CD4-positive, alpha-beta T cell (primary cell): ENCODE measurements around the gene RAB6B. TPM values are rescaled to one million over a fixed set of nuclear protein-coding genes. Genes with fewer than 3 reads are reported as not detected.
A peak's percentile ranks its signal among the peaks of the same experiment; 100 is the strongest.

Experiments
- ATAC-seq: fragments of 200-7000 bp; cut with Tn5 transposase; one replicate; pipeline ENCODE4 v1.10.0; 2022; ENCODE audit warnings: mild to moderate bottlenecking; ENCODE audit not compliant: poor library complexity
- CTCF ChIA-PET: fragments of 350-600 bp; sonication (Branson Sonifier 250); formaldehyde crosslinking; loops from one replicate; lab custom pipeline; 2021; ENCODE audit warnings: antibody characterized with exemption, inconsistent platforms; lab: Charles Lee
- POLR2A ChIA-PET: fragments of 350-600 bp; sonication (Branson Sonifier 250); formaldehyde crosslinking; loops from one replicate; lab custom pipeline; 2021; ENCODE audit warnings: antibody characterized with exemption, inconsistent platforms; lab: Charles Lee
- DNase-seq, 14 experiments: peaks; one replicate each; pipeline ENCODE4 v3.0.0-alpha.2; 2013 to 2020; ENCODE audit warnings: mixed read lengths in 2 of 14
- H3K27ac ChIP-seq, 2 donors: one replicate each; pipeline versions ENCODE4 v1.5.1 to v1.7.0; 2013; ENCODE audit warnings: low read length in 2 of 2, low read depth in 1 of 2, mild to moderate bottlenecking in 1 of 2
- H3K27me3 ChIP-seq, 2 experiments: 1 replicate in 1 of 2; 2 replicates in 1 of 2; pipeline versions ENCODE4 v1.6.1 to v1.7.0; 2013; ENCODE audit warnings: low read length in 2 of 2, control low read depth in 1 of 2, mild to moderate bottlenecking in 1 of 2, moderate library complexity in 1 of 2; ENCODE audit not compliant: insufficient read depth in 2 of 2, control insufficient read depth in 1 of 2
- H3K36me3 ChIP-seq: one replicate; pipeline ENCODE4 v1.6.1; 2013; ENCODE audit warnings: low read length, control low read depth; ENCODE audit not compliant: insufficient read depth
- H3K4me1 ChIP-seq: one replicate; pipeline ENCODE4 v1.6.1; 2013; ENCODE audit warnings: low read length, control low read depth; ENCODE audit not compliant: insufficient read depth
- H3K4me3 ChIP-seq: one replicate; pipeline ENCODE4 v1.5.1; 2013; ENCODE audit warnings: mild to moderate bottlenecking, low read length, moderate library complexity
- H3K9me3 ChIP-seq, 2 experiments: 1 replicate in 1 of 2; 2 replicates in 1 of 2; pipeline versions ENCODE4 v1.6.1 to v1.7.0; 2013; ENCODE audit warnings: low read length in 2 of 2, mild to moderate bottlenecking in 2 of 2, control low read depth in 1 of 2, moderate library complexity in 1 of 2; ENCODE audit not compliant: control insufficient read depth in 1 of 2, insufficient read depth in 1 of 2
- H3K27ac Mint-ChIP-seq: one replicate; pipeline ENCODE4 v1.8.0; 2020; ENCODE audit warnings: mixed read lengths
- H3K27me3 Mint-ChIP-seq: one replicate; pipeline ENCODE4 v1.8.0; 2021; ENCODE audit warnings: mixed read lengths
- H3K36me3 Mint-ChIP-seq: one replicate; pipeline ENCODE4 v1.8.0; 2021; ENCODE audit warnings: low read depth, mixed read lengths
- H3K4me1 Mint-ChIP-seq: one replicate; pipeline ENCODE4 v1.8.0; 2021; ENCODE audit warnings: low read depth, mixed read lengths
- H3K4me3 Mint-ChIP-seq: one replicate; pipeline ENCODE4 v1.8.0; 2020; ENCODE audit warnings: mild to moderate bottlenecking, mixed read lengths
- H3K9me3 Mint-ChIP-seq: one replicate; pipeline ENCODE4 v1.8.0; 2020; ENCODE audit warnings: mixed read lengths
- CTCF ChIP-seq: fragments of 200-600 bp; IDR thresholded peaks from one replicate; pipeline ENCODE4 v1.8.0; 2022; ENCODE audit warnings: antibody characterized with exemption, mild to moderate bottlenecking
- intact Hi-C, 2 experiments: fragments of 100-400 bp; cut with DNase I in 1 of 2; cut with micrococcal nuclease in 1 of 2; formaldehyde crosslinking; loops; one replicate each; pipeline versions ENCODE4 v1.15.1 to v1.9.0; 2023 to 2025; cut with DNase I, micrococcal nuclease
- polyA plus RNA-seq, 2 donors: library from polyadenylated mRNA; unstranded; fragments of 120-200 nt; gene quantifications; one replicate each; pipeline ENCODE4 v1.2.1, GENCODE V29; 2013
- total RNA-seq, 174 experiments: library from RNA in 2 of 174; stranded (reverse) in 2 of 174; gene quantifications; one replicate each; pipeline ENCODE4 v1.2.3 and lab custom pipeline; 2021 to 2026

Gene RAB6B
- total RNA-seq (not detected), total RNA-seq (lab: John Stamatoyannopoulos, UW) (0 to 0.92 (median 0.24) reads per million in 172 experiments)
- polyA plus RNA-seq (2013, experiment 1 of 2), result 1.3 TPM
- polyA plus RNA-seq (2013, experiment 2 of 2), result 2.0 TPM

GRCh38 chr3:133895208-133896001 lies at the start of gene RAB6B:
Gene RAB6B (minus strand): TSS chr3:133895882. CDS start chr3:133895466, 416 bp downstream.
- CTCF ChIA-PET, result no interaction called here
- POLR2A ChIA-PET, result no interaction called here
- H3K4me3 ChIP-seq, result peak within 1 kb of the TSS; percentile 28

GRCh38 chr3:133944641-133945380 lies 49.1 kb upstream of the RAB6B start:
- Histone ChIP-seq H3K4me1 (peaks cover 9% of the 10 kb centered on the region), H3K27me3 (no peaks in the 10 kb centered on the region), H3K9me3 (peaks cover 0 to 3% of the 10 kb centered on the region in 2 experiments), H3K36me3 (no peaks in the 10 kb centered on the region), H3K4me3 (no peak overlapping the region), H3K27ac (no peak overlapping the region)
- Mint-ChIP-seq H3K4me1 (peaks cover 8% of the 10 kb centered on the region), H3K36me3 (no peaks in the 10 kb centered on the region), H3K9me3 (no peaks in the 10 kb centered on the region), H3K4me3 (no peak overlapping the region), H3K27ac (no peak overlapping the region), H3K27me3 (no peaks in the 10 kb centered on the region)
- TF ChIP-seq CTCF, result no peak
- ATAC-seq, result no peak
- intact Hi-C loops, result no loop called here
- no peak for DNase-seq
- CTCF ChIA-PET, result no interaction called here
- POLR2A ChIA-PET, result interaction anchor here (0.6 kb wide), 1 partner anchor 61 kb away, joined by 3 read pairs; no protein-coding TSS in a partner anchor

More at GRCh38 chr3:133895208-133896001, at the start of gene RAB6B:
- Histone ChIP-seq H3K4me1 (peaks cover 7% of the 10 kb centered on the region), H3K27ac (no peak within 1 kb of the TSS), H3K9me3 (peaks cover 0 to 8% of the 10 kb centered on the region in 2 experiments), H3K36me3 (no peaks in the 10 kb centered on the region), H3K27me3 (peaks cover 23 to 41% of the 10 kb centered on the region in 2 experiments)
- intact Hi-C loops, result no loop called here
- Mint-ChIP-seq H3K4me3 (peak within 1 kb of the TSS; percentile 46), H3K27me3 (peaks cover 66% of the 10 kb centered on the region), H3K36me3 (no peaks in the 10 kb centered on the region), H3K9me3 (no peaks in the 10 kb centered on the region), H3K4me1 (no peaks in the 10 kb centered on the region), H3K27ac (no peak within 1 kb of the TSS)
- ATAC-seq, result no peak
- no peak for TF ChIP-seq CTCF
- DNase-seq, result peak in 2 of 14 experiments; percentile 12 to 37

- Mint-ChIP-seq H3K4me3 (no peak overlapping the region), H3K27me3 (no peaks in the 10 kb centered on the region), H3K4me1 (peaks cover 8% of the 10 kb centered on the region), H3K36me3 (no peaks in the 10 kb centered on the region), H3K9me3 (no peaks in the 10 kb centered on the region), H3K27ac (no peak overlapping the region)
- Histone ChIP-seq H3K4me3 (no peak overlapping the region), H3K4me1 (peaks cover 9% of the 10 kb centered on the region), H3K9me3 (peaks cover 0 to 3% of the 10 kb centered on the region in 2 experiments), H3K36me3 (no peaks in the 10 kb centered on the region), H3K27me3 (no peaks in the 10 kb centered on the region), H3K27ac (no peak overlapping the region)
- CTCF ChIA-PET, result no interaction called here
- no peak for TF ChIP-seq CTCF
- no peak for ATAC-seq
- POLR2A ChIA-PET, result no interaction called here
- intact Hi-C loops, result no loop called here
- DNase-seq, result no peak
Observed at GRCh38 chr3:133944181-133944580, 48.5 kb upstream of the RAB6B start.
